Effector memory CD8-positive, alpha-beta T cell (primary cell): ENCODE measurements around the gene PALLD.
A peak's percentile ranks its signal among the peaks of the same experiment; 100 is the strongest.

ENCODE experiments used
- ATAC-seq: fragments of 150-1000 bp; cut with Tn5 transposase; replicated peaks from 2 replicates; pipeline ENCODE4 v1.10.0; 2021; ENCODE audit warnings: mild to moderate bottlenecking, moderate library complexity
- DNase-seq, 3 experiments: peaks; one replicate each; pipeline ENCODE4 v3.0.0; 2021
- H3K27ac Mint-ChIP-seq, 2 donors: one replicate each; pipeline ENCODE4 v1.8.0; 2022; ENCODE audit warnings: mild to moderate bottlenecking in 2 of 2, mixed read lengths in 2 of 2, moderate library complexity in 2 of 2
- H3K27me3 Mint-ChIP-seq, 2 donors: one replicate each; pipeline ENCODE4 v1.8.0; 2022; ENCODE audit warnings: mixed read lengths in 2 of 2
- H3K36me3 Mint-ChIP-seq: one replicate; pipeline ENCODE4 v1.8.0; 2022; ENCODE audit warnings: mild to moderate bottlenecking, moderate library complexity, mixed read lengths; ENCODE audit not compliant: insufficient read depth
- H3K4me1 Mint-ChIP-seq, 2 donors: one replicate each; pipeline ENCODE4 v1.8.0; 2022; ENCODE audit warnings: low read depth in 2 of 2, mixed read lengths in 2 of 2
- H3K4me3 Mint-ChIP-seq, 2 donors: one replicate each; pipeline ENCODE4 v1.8.0; 2022; ENCODE audit warnings: mild to moderate bottlenecking in 2 of 2, mixed read lengths in 2 of 2, moderate library complexity in 2 of 2
- H3K9me3 Mint-ChIP-seq, 2 donors: one replicate each; pipeline ENCODE4 v1.8.0; 2022; ENCODE audit warnings: mixed read lengths in 2 of 2

Gene PALLD

GRCh38 chr4:168830777-168831512 lies 334.1 kb downstream of the PALLD start:
- DNase-seq (no peak), ATAC-seq (no peak)
- Mint-ChIP-seq H3K9me3 (no peaks in the 10 kb centered on the region), H3K27ac (no peak overlapping the region), H3K27me3 (peaks cover 54 to 85% of the 10 kb centered on the region in 2 donors), H3K4me3 (peak overlapping the region; percentile 67 to 87), H3K4me1 (peaks cover 8 to 11% of the 10 kb centered on the region in 2 donors), H3K36me3 (no peaks in the 10 kb centered on the region)

DNA sequence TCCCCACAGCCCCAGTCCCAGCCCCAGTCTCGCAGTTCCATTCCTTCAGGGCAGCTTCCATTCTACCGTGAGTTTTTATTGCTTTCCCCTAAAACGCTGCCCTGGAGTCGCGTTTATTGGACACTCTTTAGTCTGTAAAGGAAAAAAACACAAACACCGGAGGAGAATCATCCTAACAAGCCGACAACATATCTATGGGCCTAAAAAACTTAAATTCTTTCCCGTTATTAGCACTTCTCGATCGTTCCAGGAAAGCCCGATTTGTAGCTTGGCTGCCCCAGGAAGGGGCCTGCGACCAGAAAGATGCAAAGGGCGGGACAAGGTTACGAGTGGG lies 334.7 kb downstream of the PALLD start:
- H3K27ac Mint-ChIP-seq = no peak overlapping the region
- no peaks in the 10 kb centered on the region for H3K36me3 Mint-ChIP-seq
- H3K9me3 Mint-ChIP-seq = no peaks in the 10 kb centered on the region
- DNase-seq (no peak), ATAC-seq (peak; percentile 12)
- peaks cover 60 to 89% of the 10 kb centered on the region in 2 donors for H3K27me3 Mint-ChIP-seq
- H3K4me3 Mint-ChIP-seq = peak overlapping the region; percentile 67 to 87
- H3K4me1 Mint-ChIP-seq = peaks cover 8 to 11% of the 10 kb centered on the region in 2 donors

DNA sequence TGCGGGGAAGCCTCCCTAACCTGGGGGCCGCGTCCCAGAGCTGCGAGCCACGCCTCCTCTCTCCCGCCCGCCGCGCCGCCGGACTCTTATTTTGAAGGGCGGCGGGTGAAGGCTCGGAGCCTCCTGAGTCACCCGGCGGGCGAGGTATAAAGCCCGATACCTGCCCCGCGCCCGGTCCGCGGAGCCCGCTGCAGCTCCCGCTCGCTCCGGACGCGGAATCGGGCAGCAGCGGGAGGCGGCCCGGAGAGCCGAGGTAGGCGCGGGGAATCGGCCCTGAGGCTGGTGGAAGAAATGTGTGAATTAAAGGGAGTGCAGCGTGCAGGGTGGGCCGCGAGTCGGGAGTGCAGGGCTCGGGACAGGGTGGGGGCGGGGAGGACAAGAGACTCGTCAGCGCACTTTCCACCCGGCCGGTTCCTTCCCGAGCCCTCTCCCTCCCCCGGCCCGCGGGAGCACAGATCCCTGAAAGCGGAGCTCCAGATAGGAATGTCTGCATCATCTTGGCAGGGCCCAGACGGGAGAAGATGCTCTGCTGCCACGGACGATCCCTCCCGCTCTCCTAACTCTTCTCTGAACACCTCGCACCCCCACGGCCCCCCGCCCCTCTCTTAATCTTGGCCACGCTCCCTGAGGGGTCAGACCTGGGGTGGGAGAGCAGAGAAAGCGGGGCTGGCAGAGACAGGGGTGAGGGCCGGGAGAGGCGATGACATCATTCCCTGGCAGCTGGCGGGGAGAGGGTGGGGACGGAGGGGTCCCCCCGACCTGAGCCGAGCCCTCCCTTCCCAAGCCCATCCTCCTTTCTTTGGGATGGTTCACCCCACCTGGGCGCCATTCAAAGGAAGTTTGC lies 335.3 kb downstream of the PALLD start:
- no peaks in the 10 kb centered on the region for H3K9me3 Mint-ChIP-seq
- ATAC-seq = peak; percentile 89
- H3K4me1 Mint-ChIP-seq = peaks cover 8 to 11% of the 10 kb centered on the region in 2 donors
- peak overlapping the region; percentile 67 to 87 for H3K4me3 Mint-ChIP-seq
- DNase-seq = peak; percentile 20 to 39 (median 31)
- H3K27ac Mint-ChIP-seq = peak overlapping the region; percentile 54 to 79
- H3K36me3 Mint-ChIP-seq = no peaks in the 10 kb centered on the region
- H3K27me3 Mint-ChIP-seq = peaks cover 65 to 89% of the 10 kb centered on the region in 2 donors

DNA sequence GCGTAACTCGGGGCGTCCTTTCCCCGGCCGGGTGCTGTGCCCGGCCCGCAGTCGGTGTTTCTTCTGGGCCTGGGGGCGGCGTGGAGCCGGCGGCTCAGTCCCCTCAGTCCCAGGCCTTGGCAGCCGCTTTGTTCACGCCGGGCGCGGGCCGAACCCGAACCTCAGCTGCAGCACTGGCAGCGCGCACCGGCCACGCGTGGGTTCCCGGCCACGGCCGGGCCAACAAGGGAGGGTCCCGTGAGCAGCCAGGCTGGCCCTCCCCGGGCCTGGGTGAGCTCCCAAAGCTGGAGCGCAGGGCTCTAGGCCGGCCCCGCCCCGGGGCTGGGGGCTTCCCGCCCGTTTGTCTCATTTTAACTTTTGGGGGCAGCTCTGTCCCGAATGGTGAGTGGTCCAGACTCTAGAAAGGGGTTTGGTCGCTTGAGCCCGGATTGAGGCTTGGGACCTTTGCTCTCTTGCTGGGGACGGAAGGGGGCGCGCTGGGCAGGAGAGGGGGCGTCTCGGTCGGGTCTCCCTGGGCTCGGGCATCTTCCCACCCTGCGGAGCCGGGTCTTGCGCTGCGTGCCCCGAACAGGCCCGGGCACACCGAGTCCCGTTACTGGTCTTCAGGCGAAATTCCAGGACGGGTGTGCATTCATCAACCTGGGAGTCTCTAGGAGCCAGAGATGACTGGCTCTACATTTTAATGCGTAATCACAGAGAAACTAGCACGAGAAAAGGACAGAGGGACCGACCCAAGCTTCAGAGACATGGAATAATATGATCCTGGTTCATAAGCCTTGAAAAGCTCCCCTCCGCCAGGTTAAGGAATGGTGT lies 336.1 kb downstream of the PALLD start:
- no peak for DNase-seq
- H3K4me3 Mint-ChIP-seq = peak overlapping the region; percentile 67 to 87
- H3K27me3 Mint-ChIP-seq = peaks cover 64 to 91% of the 10 kb centered on the region in 2 donors
- peaks cover 8 to 11% of the 10 kb centered on the region in 2 donors for H3K4me1 Mint-ChIP-seq
- peak overlapping the region; percentile 54 to 79 for H3K27ac Mint-ChIP-seq
- H3K9me3 Mint-ChIP-seq = no peaks in the 10 kb centered on the region
- ATAC-seq = no peak
- H3K36me3 Mint-ChIP-seq = no peaks in the 10 kb centered on the region

- Mint-ChIP-seq H3K4me1 (peaks cover 8 to 11% of the 10 kb centered on the region in 2 donors), H3K4me3 (no peak overlapping the region), H3K27me3 (peaks cover 64 to 96% of the 10 kb centered on the region in 2 donors), H3K36me3 (no peaks in the 10 kb centered on the region), H3K27ac (no peak overlapping the region), H3K9me3 (no peaks in the 10 kb centered on the region)
- DNase-seq (no peak), ATAC-seq (no peak)
These were observed 337.0 kb downstream of the PALLD start for GRCh38 chr4:168833881-168834280.

DNA sequence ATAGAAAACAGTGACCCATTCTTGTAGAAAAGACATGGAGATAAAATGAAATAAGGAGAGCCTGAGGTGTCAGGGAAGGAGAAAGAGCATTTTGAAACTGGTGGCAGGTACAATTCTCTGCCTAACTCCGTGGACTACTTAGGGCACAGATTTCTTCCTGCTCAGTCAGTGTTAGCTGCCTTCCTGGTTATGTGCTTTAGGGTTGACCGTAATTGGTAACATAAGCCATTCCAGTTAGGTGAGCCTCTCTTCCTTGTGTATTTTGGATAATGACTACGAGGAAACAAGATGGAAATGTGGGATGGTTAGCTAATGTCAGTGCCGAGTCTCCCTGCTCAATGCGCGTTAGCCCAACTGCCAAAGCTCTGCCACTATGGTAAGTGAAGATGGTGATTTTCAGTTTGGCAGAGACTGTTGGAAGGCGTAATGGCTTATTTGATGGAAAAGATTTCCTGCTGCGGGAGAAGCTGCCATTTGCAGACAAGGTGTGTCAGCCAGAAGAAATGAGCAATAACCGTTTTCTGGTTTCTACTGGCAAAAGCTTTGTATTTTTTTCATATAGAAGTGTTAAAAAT lies 339.1 kb downstream of the PALLD start:
- ATAC-seq (no peak), DNase-seq (no peak)
- no peaks in the 10 kb centered on the region for H3K36me3 Mint-ChIP-seq
- no peak overlapping the region for H3K4me3 Mint-ChIP-seq
- no peaks in the 10 kb centered on the region for H3K9me3 Mint-ChIP-seq
- H3K27ac Mint-ChIP-seq = no peak overlapping the region
- peaks cover 65 to 87% of the 10 kb centered on the region in 2 donors for H3K27me3 Mint-ChIP-seq
- peaks cover 8 to 11% of the 10 kb centered on the region in 2 donors for H3K4me1 Mint-ChIP-seq

DNA sequence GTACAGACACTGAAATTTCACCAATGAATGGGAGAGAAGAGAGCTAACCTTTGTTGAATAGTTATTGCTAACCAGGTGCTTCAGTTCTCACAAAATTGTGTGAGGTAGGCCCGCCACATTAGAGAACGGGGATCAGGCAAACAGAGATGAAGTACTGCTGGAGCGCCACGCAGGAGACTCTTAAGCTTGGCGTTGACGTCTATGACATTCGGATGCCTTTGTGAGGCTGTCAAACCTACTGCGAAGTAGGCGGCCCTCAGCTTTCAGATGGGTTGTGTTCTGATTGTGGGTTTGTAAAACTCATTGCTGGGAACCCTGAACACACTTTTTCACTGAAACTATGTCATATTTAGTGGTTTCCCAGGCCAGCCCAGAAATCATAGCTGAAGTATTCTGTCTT lies 339.6 kb downstream of the PALLD start:
- Mint-ChIP-seq H3K4me1 (peaks cover 8% of the 10 kb centered on the region in 2 donors), H3K9me3 (no peaks in the 10 kb centered on the region), H3K27me3 (peaks cover 60 to 82% of the 10 kb centered on the region in 2 donors), H3K36me3 (no peaks in the 10 kb centered on the region), H3K27ac (no peak overlapping the region), H3K4me3 (no peak overlapping the region)
- DNase-seq = no peak
- no peak for ATAC-seq

DNA sequence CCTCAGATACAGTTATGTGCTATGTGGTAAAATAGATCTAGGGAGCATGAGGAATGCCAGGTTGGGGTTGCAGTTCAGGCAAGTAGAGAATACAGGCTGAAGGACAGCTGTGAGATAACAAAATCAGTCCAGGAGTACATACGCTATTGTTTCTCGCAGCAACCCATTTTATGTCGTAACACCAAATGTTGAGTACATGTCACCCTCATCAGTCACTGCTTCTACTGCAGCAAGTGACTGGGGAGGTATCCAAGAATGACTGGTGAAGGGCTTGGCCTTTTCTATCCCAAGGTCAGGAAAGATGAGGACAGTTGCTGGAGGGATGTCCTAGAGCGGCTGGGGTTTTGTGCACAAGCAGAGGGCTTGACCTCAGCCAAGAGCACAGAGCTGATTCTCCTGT lies 341.1 kb downstream of the PALLD start:
- no peak overlapping the region for H3K4me3 Mint-ChIP-seq
- H3K36me3 Mint-ChIP-seq = no peaks in the 10 kb centered on the region
- H3K4me1 Mint-ChIP-seq = peaks cover 0 to 2% of the 10 kb centered on the region in 2 donors
- no peak overlapping the region for H3K27ac Mint-ChIP-seq
- ATAC-seq (no peak), DNase-seq (no peak)
- H3K9me3 Mint-ChIP-seq = no peaks in the 10 kb centered on the region
- H3K27me3 Mint-ChIP-seq = peaks cover 56 to 75% of the 10 kb centered on the region in 2 donors

GRCh38 chr4:168839758-168840391 lies 343.0 kb downstream of the PALLD start:
- Mint-ChIP-seq H3K27ac (no peak overlapping the region), H3K4me3 (no peak overlapping the region), H3K27me3 (peaks cover 51 to 75% of the 10 kb centered on the region in 2 donors), H3K9me3 (no peaks in the 10 kb centered on the region), H3K36me3 (no peaks in the 10 kb centered on the region), H3K4me1 (peaks cover 0 to 2% of the 10 kb centered on the region in 2 donors)
- DNase-seq = no peak
- ATAC-seq = no peak

DNA sequence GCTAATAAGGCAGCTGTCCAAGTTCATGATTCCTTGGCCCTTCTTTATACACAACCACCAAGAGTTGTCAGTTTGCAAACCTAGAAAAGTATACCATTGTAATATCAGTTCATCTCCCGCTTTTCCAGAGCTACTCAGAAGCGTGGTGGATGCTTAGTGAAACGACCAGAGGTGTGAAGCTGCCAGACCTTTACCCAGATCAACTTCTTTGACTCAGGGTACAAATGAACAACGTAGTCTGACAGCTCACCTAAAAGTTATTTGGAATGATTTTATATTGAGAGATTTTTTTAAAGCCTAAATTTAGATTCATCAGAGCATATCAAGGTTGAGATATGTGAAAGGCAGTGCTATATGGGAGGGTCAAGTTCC lies 343.5 kb downstream of the PALLD start:
- Mint-ChIP-seq H3K27ac (no peak overlapping the region), H3K4me1 (peaks cover 0 to 2% of the 10 kb centered on the region in 2 donors), H3K9me3 (no peaks in the 10 kb centered on the region), H3K4me3 (no peak overlapping the region), H3K36me3 (no peaks in the 10 kb centered on the region), H3K27me3 (peaks cover 49 to 74% of the 10 kb centered on the region in 2 donors)
- DNase-seq = no peak
- ATAC-seq = no peak

DNA sequence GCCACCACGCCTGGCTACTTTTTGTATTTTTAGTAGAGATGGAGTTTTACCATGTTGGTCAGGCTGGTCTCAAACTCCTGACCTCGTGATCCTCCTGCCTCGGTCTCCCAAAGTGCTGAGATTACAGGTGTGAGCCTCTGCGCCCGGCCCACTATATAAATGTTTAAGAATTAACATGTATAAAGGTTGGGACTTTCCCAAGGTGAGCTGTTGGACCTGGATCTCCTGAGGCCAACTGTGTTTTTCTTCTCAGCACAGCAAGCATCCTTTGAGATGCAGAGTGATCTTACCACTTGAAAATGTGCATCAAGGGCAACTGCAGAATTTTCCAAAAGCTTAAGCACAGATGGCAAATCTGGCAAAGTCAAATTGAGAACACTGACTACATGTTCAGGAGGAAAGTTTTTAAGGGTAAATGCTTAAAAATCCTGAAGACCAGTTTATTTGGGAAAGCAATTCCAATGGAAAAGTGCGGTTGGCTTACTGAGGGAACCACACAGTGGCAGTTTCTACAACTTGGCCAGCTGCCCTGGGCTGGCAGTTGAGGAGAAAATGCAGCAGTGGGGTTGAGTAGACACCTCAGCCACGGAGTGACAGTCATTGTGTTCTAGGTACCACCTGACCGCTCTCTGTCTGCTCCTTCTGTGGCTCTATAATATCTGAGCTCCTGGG lies 344.3 kb downstream of the PALLD start:
- Mint-ChIP-seq H3K27me3 (peaks cover 45 to 67% of the 10 kb centered on the region in 2 donors), H3K4me1 (peaks cover 0 to 2% of the 10 kb centered on the region in 2 donors), H3K4me3 (no peak overlapping the region), H3K9me3 (no peaks in the 10 kb centered on the region), H3K27ac (no peak overlapping the region), H3K36me3 (no peaks in the 10 kb centered on the region)
- DNase-seq (no peak), ATAC-seq (no peak)

- peaks cover 0 to 2% of the 10 kb centered on the region in 2 donors for H3K4me1 Mint-ChIP-seq
- peaks cover 41 to 62% of the 10 kb centered on the region in 2 donors for H3K27me3 Mint-ChIP-seq
- H3K9me3 Mint-ChIP-seq = no peaks in the 10 kb centered on the region
- ATAC-seq (no peak), DNase-seq (no peak)
- H3K36me3 Mint-ChIP-seq = no peaks in the 10 kb centered on the region
- no peak overlapping the region for H3K27ac Mint-ChIP-seq
- H3K4me3 Mint-ChIP-seq = no peak overlapping the region
These were observed 344.8 kb downstream of the PALLD start for GRCh38 chr4:168841672-168842019.
